OCI-LY3 (cell line): ENCODE data around the gene AQP1.

Experiments
- H2AFZ ChIP-seq: fragments of 200-600, 300-600 bp; shearing (Covaris generic); 2 replicates; pipeline ENCODE4 v1.6.0; 2014; ENCODE audit warnings: antibody characterized with exemption, low read depth, low read length
- H3K27ac ChIP-seq: fragments of 200-600, 300-600 bp; sonication (generic); 2 replicates; pipeline ENCODE4 v1.5.1; 2014; ENCODE audit warnings: mild to moderate bottlenecking, low read length, moderate library complexity, mixed read lengths
- H3K27me3 ChIP-seq: fragments of 200-600, 300-600 bp; sonication (generic); 2 replicates; pipeline ENCODE4 v1.6.1; 2014; ENCODE audit warnings: low read depth, low read length, mixed read lengths
- H3K36me3 ChIP-seq: fragments of 200-600, 300-600 bp; sonication (generic); replicated peaks from 2 replicates; pipeline ENCODE3; 2014; ENCODE audit warnings: low read depth, low read length, mixed read lengths
- H3K4me1 ChIP-seq: fragments of 300-600, 200-600 bp; sonication (generic); 2 replicates; pipeline ENCODE4 v1.6.1; 2014; ENCODE audit warnings: low read length, mixed read lengths
- H3K4me2 ChIP-seq: fragments of 200-600, 300-600 bp; sonication (generic); 2 replicates; pipeline ENCODE4 v1.6.1; 2014; ENCODE audit warnings: low read length, mixed read lengths
- H3K4me3 ChIP-seq: fragments of 300-600, 200-600 bp; sonication (generic); 2 replicates; pipeline ENCODE4 v1.5.1; 2014; ENCODE audit warnings: antibody characterized with exemption, mild to moderate bottlenecking, low read length, moderate library complexity
- H3K79me2 ChIP-seq: fragments of 300-600, 200-600 bp; shearing (Covaris generic); 2 replicates; pipeline ENCODE4 v1.6.1; 2014; ENCODE audit warnings: mild to moderate bottlenecking, low read length, mixed read lengths
- H3K9ac ChIP-seq: fragments of 300-600, 200-600 bp; shearing (Covaris generic); 2 replicates; pipeline ENCODE4 v1.6.0; 2014; ENCODE audit warnings: mild to moderate bottlenecking, low read length, moderate library complexity
- H3K9me3 ChIP-seq: fragments of 200-600, 300-600 bp; shearing (Covaris generic); 2 replicates; pipeline ENCODE4 v1.6.1; 2014; ENCODE audit warnings: low read length, mixed read lengths; ENCODE audit not compliant: insufficient read depth
- H4K20me1 ChIP-seq: fragments of 200-600, 300-600 bp; sonication (generic); 2 replicates; pipeline ENCODE4 v1.6.1; 2016; ENCODE audit warnings: low read length, mixed read lengths; ENCODE audit not compliant: insufficient read depth
- CTCF ChIP-seq: fragments of 200-600, 300-600 bp; sonication (generic); IDR thresholded peaks from 2 replicates; pipeline ENCODE4 v1.5.1; 2014; ENCODE audit warnings: antibody characterized with exemption, low read length, low read depth
- EZH2phosphoT487 ChIP-seq: fragments of 200-600 bp; shearing (Covaris generic); IDR thresholded peaks from 2 replicates; pipeline ENCODE4 v1.6.1; 2018; ENCODE audit warnings: antibody characterized with exemption, mixed run types, low read depth

The AQP1 gene

GRCh38 chr7:30912021-30912730 is 523 bp downstream of the AQP1 start:
- Histone ChIP-seq H3K79me2 (no peaks in the 10 kb centered on the region), H4K20me1 (no peaks in the 10 kb centered on the region), H3K9ac (no peak overlapping the region), H3K27me3 (no peaks in the 10 kb centered on the region), H3K36me3 (no peaks in the 10 kb centered on the region), H3K9me3 (no peaks in the 10 kb centered on the region), H3K4me2 (no peak overlapping the region), H2AFZ (no peak overlapping the region), H3K4me3 (no peak overlapping the region), H3K4me1 (peaks cover 7% of the 10 kb centered on the region), H3K27ac (no peak overlapping the region)
- no peak for TF ChIP-seq CTCF
- no peak for TF ChIP-seq EZH2phosphoT487

GRCh38 chr7:30912731-30912985 is 1.0 kb downstream of the AQP1 start:
- no peaks in the 10 kb centered on the region for H3K36me3 ChIP-seq
- TF ChIP-seq CTCF = no peak
- no peak for TF ChIP-seq EZH2phosphoT487

GRCh38 chr7:30912986-30913811 is 1.5 kb downstream of the AQP1 start:
- no peaks in the 10 kb centered on the region for H3K36me3 ChIP-seq
- no peak overlapping the region for H3K27ac ChIP-seq
- H3K79me2 ChIP-seq = no peaks in the 10 kb centered on the region
- H3K4me2 ChIP-seq = no peak overlapping the region
- no peaks in the 10 kb centered on the region for H4K20me1 ChIP-seq
- H3K27me3 ChIP-seq = no peaks in the 10 kb centered on the region
- H3K4me3 ChIP-seq = no peak overlapping the region
- H3K9ac ChIP-seq = no peak overlapping the region
- no peak overlapping the region for H2AFZ ChIP-seq
- peaks cover 7% of the 10 kb centered on the region for H3K4me1 ChIP-seq
- TF ChIP-seq CTCF = no peak
- TF ChIP-seq EZH2phosphoT487 = no peak
- H3K9me3 ChIP-seq = no peaks in the 10 kb centered on the region

More at GRCh38 chr7:30912731-30912985, 1.0 kb downstream of the AQP1 start:
- H3K4me3 ChIP-seq = no peak overlapping the region
- H3K79me2 ChIP-seq = no peaks in the 10 kb centered on the region
- no peak overlapping the region for H3K4me2 ChIP-seq
- H3K4me1 ChIP-seq = peaks cover 7% of the 10 kb centered on the region
- no peaks in the 10 kb centered on the region for H3K27me3 ChIP-seq
- H3K9me3 ChIP-seq = no peaks in the 10 kb centered on the region
- H2AFZ ChIP-seq = no peak overlapping the region
- no peaks in the 10 kb centered on the region for H4K20me1 ChIP-seq
- H3K9ac ChIP-seq = no peak overlapping the region
- H3K27ac ChIP-seq = no peak overlapping the region

GRCh38 chr7:30913821-30914515 is 2.3 kb downstream of the AQP1 start:
- Histone ChIP-seq H3K4me3 (no peak overlapping the region), H3K9me3 (no peaks in the 10 kb centered on the region), H4K20me1 (no peaks in the 10 kb centered on the region), H3K27ac (no peak overlapping the region), H3K4me2 (no peak overlapping the region), H3K36me3 (no peaks in the 10 kb centered on the region), H3K79me2 (no peaks in the 10 kb centered on the region), H3K27me3 (no peaks in the 10 kb centered on the region), H3K9ac (no peak overlapping the region), H2AFZ (no peak overlapping the region), H3K4me1 (peaks cover 7% of the 10 kb centered on the region)
- TF ChIP-seq EZH2phosphoT487 = no peak
- TF ChIP-seq CTCF = no peak
